GM23338 (cell line): ENCODE data around the gene SNX9. TPM values are rescaled to one million over a fixed set of nuclear protein-coding genes. Genes with fewer than 3 reads are reported as not detected.

Source experiments
- ATAC-seq: fragments of 200-7000 bp; cut with Tn5 transposase; 3 replicates; pipeline ENCODE4 v1.9.1; 2020
- DNase-seq: peaks from one replicate; pipeline ENCODE4 v3.0.0-alpha.2; 2015; ENCODE audit warnings: low spot score
- H2AFZ ChIP-seq: fragments of 200-600 bp; sonication (generic); 2 replicates; pipeline ENCODE4 v1.8.0; 2016; ENCODE audit warnings: antibody characterized with exemption, mild to moderate bottlenecking, moderate library complexity
- H3F3A ChIP-seq: fragments of 200-600 bp; sonication (generic); replicated peaks from 2 replicates; pipeline ENCODE4 v1.8.0; 2017; ENCODE audit warnings: antibody characterized with exemption, mixed run types, low read depth
- H3K27ac ChIP-seq: fragments of 200-600 bp; sonication (generic); 2 replicates; pipeline ENCODE4 v1.6.1; 2016; ENCODE audit warnings: low read depth
- H3K27me3 ChIP-seq: fragments of 200-600 bp; sonication (generic); 2 replicates; pipeline ENCODE4 v1.8.0; 2016; ENCODE audit warnings: mild to moderate bottlenecking, mixed run types, moderate library complexity; ENCODE audit not compliant: insufficient read depth
- H3K36me3 ChIP-seq: fragments of 200-600 bp; sonication (generic); 2 replicates; pipeline ENCODE4 v1.8.0; 2016; ENCODE audit warnings: mild to moderate bottlenecking; ENCODE audit not compliant: insufficient read depth
- H3K4me1 ChIP-seq: fragments of 200-600 bp; sonication (generic); 2 replicates; pipeline ENCODE4 v1.8.0; 2016; ENCODE audit warnings: mild to moderate bottlenecking, moderate library complexity; ENCODE audit not compliant: insufficient read depth
- H3K4me2 ChIP-seq: fragments of 200-600 bp; sonication (generic); 2 replicates; pipeline ENCODE4 v1.7.1; 2017; ENCODE audit warnings: mixed run types
- H3K4me3 ChIP-seq: fragments of 200-600 bp; sonication (generic); 2 replicates; pipeline ENCODE4 v1.6.1; 2016; ENCODE audit warnings: mixed run types
- H3K79me2 ChIP-seq: fragments of 200-600 bp; sonication (generic); replicated peaks from 2 replicates; pipeline ENCODE4 v1.8.0; 2017; ENCODE audit warnings: mild to moderate bottlenecking; ENCODE audit not compliant: insufficient read depth
- H3K9me2 ChIP-seq: fragments of 200-600 bp; sonication (generic); 2 replicates; pipeline ENCODE4 v1.8.0; 2017; ENCODE audit not compliant: insufficient read depth
- H4K20me1 ChIP-seq: fragments of 200-600 bp; sonication (generic); replicated peaks from 2 replicates; pipeline ENCODE4 v1.8.0; 2017; ENCODE audit warnings: mild to moderate bottlenecking; ENCODE audit not compliant: insufficient read depth
- H3K27ac Mint-ChIP-seq: 2 replicates; pipeline ENCODE4 v1.8.0; 2020; ENCODE audit warnings: inconsistent platforms, mild to moderate bottlenecking, moderate library complexity, mixed read lengths
- H3K27me3 Mint-ChIP-seq: 3 replicates; pipeline ENCODE4 v1.8.0; 2022; ENCODE audit warnings: low read depth, mild to moderate bottlenecking, moderate library complexity, mixed read lengths, inconsistent platforms; ENCODE audit not compliant: insufficient read depth, poor library complexity
- H3K36me3 Mint-ChIP-seq: 3 replicates; pipeline ENCODE4 v1.8.0; 2021; ENCODE audit warnings: low read depth, mild to moderate bottlenecking, inconsistent platforms, moderate library complexity, mixed read lengths
- H3K4me1 Mint-ChIP-seq: 3 replicates; pipeline ENCODE4 v1.8.0; 2020; ENCODE audit warnings: mild to moderate bottlenecking, inconsistent platforms, mixed read lengths
- H3K4me3 Mint-ChIP-seq: 3 replicates; pipeline ENCODE4 v1.8.0; 2021; ENCODE audit warnings: moderate library complexity, mild to moderate bottlenecking, inconsistent platforms, mixed read lengths
- H3K9me3 Mint-ChIP-seq: 3 replicates; pipeline ENCODE4 v1.8.0; 2020; ENCODE audit warnings: moderate library complexity, mild to moderate bottlenecking, inconsistent platforms, mixed read lengths
- CREB1 ChIP-seq: fragments of 250-450 bp; sonication (Bioruptor Pico); IDR thresholded peaks from 2 replicates; pipeline ENCODE4 v1.5.0; 2020; ENCODE audit warnings: low read depth, mild to moderate bottlenecking, moderate library complexity
- EZH2phosphoT487 ChIP-seq: fragments of 200-600 bp; sonication (generic); IDR thresholded peaks from one replicate; pipeline ENCODE4 v1.8.1; 2018; ENCODE audit warnings: antibody characterized with exemption; ENCODE audit not compliant: unreplicated experiment
- JUNB ChIP-seq: IDR thresholded peaks from one replicate; pipeline ENCODE4 v1.6.1; 2016; ENCODE audit warnings: antibody characterized with exemption; ENCODE audit not compliant: unreplicated experiment
- NANOG ChIP-seq: IDR thresholded peaks from 2 replicates; pipeline ENCODE4 v1.6.1; 2016; ENCODE audit warnings: antibody characterized with exemption, borderline replicate concordance
- POLR2AphosphoS5 ChIP-seq: IDR thresholded peaks from 2 replicates; pipeline ENCODE4 v1.6.1; 2016; ENCODE audit warnings: antibody characterized with exemption, low read depth
- STAT1 ChIP-seq: IDR thresholded peaks from one replicate; pipeline ENCODE4 v1.6.1; 2016; ENCODE audit warnings: antibody characterized with exemption; ENCODE audit not compliant: unreplicated experiment
- ZNF114 ChIP-seq: fragments of 250-450 bp; sonication (Bioruptor Pico); IDR thresholded peaks from 2 replicates; pipeline ENCODE4 v1.5.0; 2020; ENCODE audit warnings: mild to moderate bottlenecking, moderate library complexity
- ZNF331 ChIP-seq: fragments of 250-450 bp; sonication (Bioruptor Pico); IDR thresholded peaks from 2 replicates; pipeline ENCODE4 v1.5.0; 2020; ENCODE audit warnings: low read depth, mild to moderate bottlenecking, moderate library complexity
- polyA plus RNA-seq: library from polyadenylated mRNA; unstranded; fragments of >200 nt; fragmentation: Nextera tagmentation; extraction: Ambion mirVana; gene quantifications from 2 replicates; pipeline ENCODE4 v1.2.1, GENCODE V29; 2016
- total RNA-seq: library from RNA; depleted of rRNA; stranded (reverse); fragments of >200 nt; shearing (Covaris generic); gene quantifications from 2 replicates; pipeline ENCODE4 v1.2.3, GENCODE V29; 2014
- TF ChIP-seq, protein P1 (sequence below): fragments of 250-450 bp; sonication (Bioruptor Pico); IDR thresholded peaks from 2 replicates; pipeline ENCODE4 v1.5.0; 2020; ENCODE audit warnings: mild to moderate bottlenecking, moderate library complexity
- TF ChIP-seq, protein P2 (sequence below): IDR thresholded peaks from one replicate; pipeline ENCODE4 v1.6.1; 2018; ENCODE audit warnings: antibody characterized with exemption; ENCODE audit not compliant: unreplicated experiment
- TF ChIP-seq, protein P3 (sequence below): IDR thresholded peaks from 2 replicates; pipeline ENCODE4 v1.6.1; 2016; ENCODE audit warnings: antibody characterized with exemption
- TF ChIP-seq, protein P4 (sequence below), 2 experiments: fragments of 200-600 bp in 1 of 2; sonication (generic) in 1 of 2; conservative IDR thresholded peaks; 2 replicates each; pipeline versions ENCODE4 v1.5.1 to v1.6.1; 2016 to 2017; ENCODE audit warnings: antibody characterized with exemption in 2 of 2, low read depth in 2 of 2, mild to moderate bottlenecking in 2 of 2, moderate library complexity in 1 of 2

The SNX9 gene
- total and polyA plus RNA-seq, 2 experiments from 2014 or later: 18.4 to 23.3 TPM

DNA sequence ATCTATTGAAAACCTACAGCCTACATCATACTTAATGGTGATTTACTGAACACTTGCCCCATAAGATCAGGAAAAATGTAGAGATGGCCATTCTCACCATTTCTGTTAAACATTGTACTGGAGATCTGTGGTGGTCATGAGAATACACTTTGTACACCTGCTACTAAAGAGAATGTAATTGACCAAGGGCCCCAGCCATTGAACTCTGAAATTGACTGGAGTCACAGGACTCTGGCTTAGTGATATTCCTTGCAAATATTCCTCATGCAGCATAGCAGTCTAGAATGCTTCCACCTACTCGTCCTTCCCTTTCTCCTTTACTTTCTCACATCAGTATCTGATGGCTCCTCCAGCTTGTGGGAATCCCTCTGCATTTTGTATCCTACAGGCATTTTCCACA lies 37.4 kb upstream of the SNX9 start:
- Histone ChIP-seq H3K4me1 (no peaks in the 10 kb centered on the region), H3K27ac (no peak overlapping the region), H2AFZ (no peak overlapping the region), H3K9me2 (peaks cover 2% of the 10 kb centered on the region; the same call in 1 of the 2 replicates), H3K79me2 (no peaks in the 10 kb centered on the region), H3K27me3 (no peaks in the 10 kb centered on the region), H4K20me1 (no peaks in the 10 kb centered on the region), H3F3A (no peaks in the 10 kb centered on the region), H3K4me3 (no peak overlapping the region), H3K4me2 (no peak overlapping the region), H3K36me3 (no peaks in the 10 kb centered on the region)
- ATAC-seq (no peak), DNase-seq (no peak)
- no peaks in the 10 kb centered on the region for H3K27me3 Mint-ChIP-seq
- no peaks in the 10 kb centered on the region; the same call in 2 of the 3 replicates for H3K9me3 Mint-ChIP-seq
- no peaks in the 10 kb centered on the region for H3K4me1 Mint-ChIP-seq
- no peaks in the 10 kb centered on the region for H3K36me3 Mint-ChIP-seq
- TF ChIP-seq STAT1 (no peak), CREB1 (no peak), POLR2AphosphoS5 (no peak), ZNF331 (CRISPR knock-in tag) (no peak), NANOG (no peak), JUNB (no peak), ZNF114 (CRISPR knock-in tag) (no peak), EZH2phosphoT487 (no peak)
- TF ChIP-seq, protein P1, sequence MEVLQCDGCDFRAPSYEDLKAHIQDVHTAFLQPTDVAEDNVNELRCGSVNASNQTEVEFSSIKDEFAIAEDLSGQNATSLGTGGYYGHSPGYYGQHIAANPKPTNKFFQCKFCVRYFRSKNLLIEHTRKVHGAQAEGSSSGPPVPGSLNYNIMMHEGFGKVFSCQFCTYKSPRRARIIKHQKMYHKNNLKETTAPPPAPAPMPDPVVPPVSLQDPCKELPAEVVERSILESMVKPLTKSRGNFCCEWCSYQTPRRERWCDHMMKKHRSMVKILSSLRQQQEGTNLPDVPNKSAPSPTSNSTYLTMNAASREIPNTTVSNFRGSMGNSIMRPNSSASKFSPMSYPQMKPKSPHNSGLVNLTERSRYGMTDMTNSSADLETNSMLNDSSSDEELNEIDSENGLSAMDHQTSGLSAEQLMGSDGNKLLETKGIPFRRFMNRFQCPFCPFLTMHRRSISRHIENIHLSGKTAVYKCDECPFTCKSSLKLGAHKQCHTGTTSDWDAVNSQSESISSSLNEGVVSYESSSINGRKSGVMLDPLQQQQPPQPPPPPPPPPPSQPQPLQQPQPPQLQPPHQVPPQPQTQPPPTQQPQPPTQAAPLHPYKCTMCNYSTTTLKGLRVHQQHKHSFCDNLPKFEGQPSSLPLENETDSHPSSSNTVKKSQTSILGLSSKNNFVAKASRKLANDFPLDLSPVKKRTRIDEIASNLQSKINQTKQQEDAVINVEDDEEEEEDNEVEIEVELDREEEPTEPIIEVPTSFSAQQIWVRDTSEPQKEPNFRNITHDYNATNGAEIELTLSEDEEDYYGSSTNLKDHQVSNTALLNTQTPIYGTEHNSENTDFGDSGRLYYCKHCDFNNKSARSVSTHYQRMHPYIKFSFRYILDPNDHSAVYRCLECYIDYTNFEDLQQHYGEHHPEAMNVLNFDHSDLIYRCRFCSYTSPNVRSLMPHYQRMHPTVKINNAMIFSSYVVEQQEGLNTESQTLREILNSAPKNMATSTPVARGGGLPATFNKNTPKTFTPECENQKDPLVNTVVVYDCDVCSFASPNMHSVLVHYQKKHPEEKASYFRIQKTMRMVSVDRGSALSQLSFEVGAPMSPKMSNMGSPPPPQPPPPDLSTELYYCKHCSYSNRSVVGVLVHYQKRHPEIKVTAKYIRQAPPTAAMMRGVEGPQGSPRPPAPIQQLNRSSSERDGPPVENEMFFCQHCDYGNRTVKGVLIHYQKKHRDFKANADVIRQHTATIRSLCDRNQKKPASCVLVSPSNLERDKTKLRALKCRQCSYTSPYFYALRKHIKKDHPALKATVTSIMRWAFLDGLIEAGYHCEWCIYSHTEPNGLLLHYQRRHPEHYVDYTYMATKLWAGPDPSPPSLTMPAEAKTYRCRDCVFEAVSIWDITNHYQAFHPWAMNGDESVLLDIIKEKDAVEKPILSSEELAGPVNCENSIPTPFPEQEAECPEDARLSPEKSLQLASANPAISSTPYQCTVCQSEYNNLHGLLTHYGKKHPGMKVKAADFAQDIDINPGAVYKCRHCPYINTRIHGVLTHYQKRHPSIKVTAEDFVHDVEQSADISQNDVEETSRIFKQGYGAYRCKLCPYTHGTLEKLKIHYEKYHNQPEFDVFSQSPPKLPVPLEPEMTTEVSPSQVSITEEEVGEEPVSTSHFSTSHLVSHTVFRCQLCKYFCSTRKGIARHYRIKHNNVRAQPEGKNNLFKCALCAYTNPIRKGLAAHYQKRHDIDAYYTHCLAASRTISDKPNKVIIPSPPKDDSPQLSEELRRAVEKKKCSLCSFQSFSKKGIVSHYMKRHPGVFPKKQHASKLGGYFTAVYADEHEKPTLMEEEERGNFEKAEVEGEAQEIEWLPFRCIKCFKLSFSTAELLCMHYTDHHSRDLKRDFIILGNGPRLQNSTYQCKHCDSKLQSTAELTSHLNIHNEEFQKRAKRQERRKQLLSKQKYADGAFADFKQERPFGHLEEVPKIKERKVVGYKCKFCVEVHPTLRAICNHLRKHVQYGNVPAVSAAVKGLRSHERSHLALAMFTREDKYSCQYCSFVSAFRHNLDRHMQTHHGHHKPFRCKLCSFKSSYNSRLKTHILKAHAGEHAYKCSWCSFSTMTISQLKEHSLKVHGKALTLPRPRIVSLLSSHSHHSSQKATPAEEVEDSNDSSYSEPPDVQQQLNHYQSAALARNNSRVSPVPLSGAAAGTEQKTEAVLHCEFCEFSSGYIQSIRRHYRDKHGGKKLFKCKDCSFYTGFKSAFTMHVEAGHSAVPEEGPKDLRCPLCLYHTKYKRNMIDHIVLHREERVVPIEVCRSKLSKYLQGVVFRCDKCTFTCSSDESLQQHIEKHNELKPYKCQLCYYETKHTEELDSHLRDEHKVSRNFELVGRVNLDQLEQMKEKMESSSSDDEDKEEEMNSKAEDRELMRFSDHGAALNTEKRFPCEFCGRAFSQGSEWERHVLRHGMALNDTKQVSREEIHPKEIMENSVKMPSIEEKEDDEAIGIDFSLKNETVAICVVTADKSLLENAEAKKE (CRISPR knock-in tag): no peak
- TF ChIP-seq, protein P2, sequence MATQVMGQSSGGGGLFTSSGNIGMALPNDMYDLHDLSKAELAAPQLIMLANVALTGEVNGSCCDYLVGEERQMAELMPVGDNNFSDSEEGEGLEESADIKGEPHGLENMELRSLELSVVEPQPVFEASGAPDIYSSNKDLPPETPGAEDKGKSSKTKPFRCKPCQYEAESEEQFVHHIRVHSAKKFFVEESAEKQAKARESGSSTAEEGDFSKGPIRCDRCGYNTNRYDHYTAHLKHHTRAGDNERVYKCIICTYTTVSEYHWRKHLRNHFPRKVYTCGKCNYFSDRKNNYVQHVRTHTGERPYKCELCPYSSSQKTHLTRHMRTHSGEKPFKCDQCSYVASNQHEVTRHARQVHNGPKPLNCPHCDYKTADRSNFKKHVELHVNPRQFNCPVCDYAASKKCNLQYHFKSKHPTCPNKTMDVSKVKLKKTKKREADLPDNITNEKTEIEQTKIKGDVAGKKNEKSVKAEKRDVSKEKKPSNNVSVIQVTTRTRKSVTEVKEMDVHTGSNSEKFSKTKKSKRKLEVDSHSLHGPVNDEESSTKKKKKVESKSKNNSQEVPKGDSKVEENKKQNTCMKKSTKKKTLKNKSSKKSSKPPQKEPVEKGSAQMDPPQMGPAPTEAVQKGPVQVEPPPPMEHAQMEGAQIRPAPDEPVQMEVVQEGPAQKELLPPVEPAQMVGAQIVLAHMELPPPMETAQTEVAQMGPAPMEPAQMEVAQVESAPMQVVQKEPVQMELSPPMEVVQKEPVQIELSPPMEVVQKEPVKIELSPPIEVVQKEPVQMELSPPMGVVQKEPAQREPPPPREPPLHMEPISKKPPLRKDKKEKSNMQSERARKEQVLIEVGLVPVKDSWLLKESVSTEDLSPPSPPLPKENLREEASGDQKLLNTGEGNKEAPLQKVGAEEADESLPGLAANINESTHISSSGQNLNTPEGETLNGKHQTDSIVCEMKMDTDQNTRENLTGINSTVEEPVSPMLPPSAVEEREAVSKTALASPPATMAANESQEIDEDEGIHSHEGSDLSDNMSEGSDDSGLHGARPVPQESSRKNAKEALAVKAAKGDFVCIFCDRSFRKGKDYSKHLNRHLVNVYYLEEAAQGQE: no peak
- TF ChIP-seq, protein P3, sequence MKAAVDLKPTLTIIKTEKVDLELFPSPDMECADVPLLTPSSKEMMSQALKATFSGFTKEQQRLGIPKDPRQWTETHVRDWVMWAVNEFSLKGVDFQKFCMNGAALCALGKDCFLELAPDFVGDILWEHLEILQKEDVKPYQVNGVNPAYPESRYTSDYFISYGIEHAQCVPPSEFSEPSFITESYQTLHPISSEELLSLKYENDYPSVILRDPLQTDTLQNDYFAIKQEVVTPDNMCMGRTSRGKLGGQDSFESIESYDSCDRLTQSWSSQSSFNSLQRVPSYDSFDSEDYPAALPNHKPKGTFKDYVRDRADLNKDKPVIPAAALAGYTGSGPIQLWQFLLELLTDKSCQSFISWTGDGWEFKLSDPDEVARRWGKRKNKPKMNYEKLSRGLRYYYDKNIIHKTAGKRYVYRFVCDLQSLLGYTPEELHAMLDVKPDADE: no peak
- TF ChIP-seq, protein P4, sequence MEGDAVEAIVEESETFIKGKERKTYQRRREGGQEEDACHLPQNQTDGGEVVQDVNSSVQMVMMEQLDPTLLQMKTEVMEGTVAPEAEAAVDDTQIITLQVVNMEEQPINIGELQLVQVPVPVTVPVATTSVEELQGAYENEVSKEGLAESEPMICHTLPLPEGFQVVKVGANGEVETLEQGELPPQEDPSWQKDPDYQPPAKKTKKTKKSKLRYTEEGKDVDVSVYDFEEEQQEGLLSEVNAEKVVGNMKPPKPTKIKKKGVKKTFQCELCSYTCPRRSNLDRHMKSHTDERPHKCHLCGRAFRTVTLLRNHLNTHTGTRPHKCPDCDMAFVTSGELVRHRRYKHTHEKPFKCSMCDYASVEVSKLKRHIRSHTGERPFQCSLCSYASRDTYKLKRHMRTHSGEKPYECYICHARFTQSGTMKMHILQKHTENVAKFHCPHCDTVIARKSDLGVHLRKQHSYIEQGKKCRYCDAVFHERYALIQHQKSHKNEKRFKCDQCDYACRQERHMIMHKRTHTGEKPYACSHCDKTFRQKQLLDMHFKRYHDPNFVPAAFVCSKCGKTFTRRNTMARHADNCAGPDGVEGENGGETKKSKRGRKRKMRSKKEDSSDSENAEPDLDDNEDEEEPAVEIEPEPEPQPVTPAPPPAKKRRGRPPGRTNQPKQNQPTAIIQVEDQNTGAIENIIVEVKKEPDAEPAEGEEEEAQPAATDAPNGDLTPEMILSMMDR (conservative IDR thresholded peaks at IDR 0.05; ENCODE audit: low read depth in 2 of 2): no peak
- H3K27ac Mint-ChIP-seq: no peak overlapping the region
- no peak overlapping the region for H3K4me3 Mint-ChIP-seq
